ENCODE results near the gene ALG2.
"Not testable (repeated sequence)": the region's sequence is repeated elsewhere in the genome, so short reads cannot be mapped to it uniquely, and the experiment has no call there.

The ALG2 gene

GRCh38 chr9:99237356-99237755, 15.6 kb upstream of the ALG2 start:
- DNase-seq, result no peak

DNA sequence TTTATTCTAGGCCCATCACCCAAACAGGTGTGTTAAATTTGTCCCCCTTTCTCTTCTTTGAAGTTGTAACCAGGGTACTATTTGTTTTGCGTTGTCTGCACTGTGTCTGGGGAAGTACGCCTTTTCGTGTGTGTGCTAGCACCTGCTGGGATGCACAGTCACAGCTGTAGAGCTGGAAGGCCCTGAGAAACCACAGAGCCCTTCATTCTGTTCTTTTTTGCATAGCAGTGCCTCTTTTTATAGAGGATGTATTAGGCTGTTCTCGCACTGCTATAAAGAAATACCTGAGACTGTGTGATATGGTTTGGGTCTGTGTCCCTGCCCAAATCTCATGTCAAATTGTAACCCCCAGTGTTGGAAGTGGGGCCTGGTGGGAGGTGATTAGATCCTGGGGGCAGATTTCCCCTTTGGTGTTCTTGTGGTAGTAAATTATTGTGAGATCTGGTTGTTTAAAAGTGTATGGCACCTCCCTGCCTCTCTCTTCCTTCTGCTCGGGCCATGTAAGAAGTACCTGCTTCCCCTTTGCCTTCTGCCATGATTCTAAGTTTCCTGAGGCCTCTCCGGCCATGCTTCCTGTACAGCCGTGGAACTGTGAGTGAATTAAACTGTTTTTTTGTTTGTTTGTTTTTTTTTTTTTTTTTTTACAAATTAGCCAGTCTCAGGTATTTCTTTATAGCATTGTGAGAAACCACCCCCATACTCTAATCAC, 14.3 kb upstream of the ALG2 start:
- peak; percentile 86 for DNase-seq

DNA sequence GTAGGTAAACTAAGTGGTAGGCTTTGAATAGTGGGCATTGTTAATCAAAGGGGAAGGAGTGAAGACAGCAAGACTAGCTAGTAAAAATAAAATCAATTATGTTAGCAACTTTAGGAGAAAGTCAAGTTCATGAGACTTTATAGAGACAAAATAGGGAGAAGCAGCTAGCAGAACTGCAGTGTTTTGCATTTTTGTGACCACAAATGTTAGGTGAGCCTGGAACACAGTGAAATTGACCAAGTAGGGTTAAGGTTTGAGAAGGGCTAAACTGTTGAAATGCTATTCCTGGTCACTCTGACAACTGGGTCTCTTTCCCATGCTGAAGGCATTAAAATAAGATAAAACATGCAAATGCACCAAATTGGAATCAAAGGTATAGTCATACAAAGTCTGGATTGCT, 13.3 kb upstream of the ALG2 start:
- DNase-seq, result peak; percentile 56

GRCh38 chr9:99234618-99235017, 12.9 kb upstream of the ALG2 start:
- no peak for DNase-seq

- peak; percentile 37 for DNase-seq
Measured at GRCh38 chr9:99231711-99232110, 10.0 kb upstream of the ALG2 start.

GRCh38 chr9:99230206-99230605, 8.5 kb upstream of the ALG2 start:
- DNase-seq, result no peak

DNA sequence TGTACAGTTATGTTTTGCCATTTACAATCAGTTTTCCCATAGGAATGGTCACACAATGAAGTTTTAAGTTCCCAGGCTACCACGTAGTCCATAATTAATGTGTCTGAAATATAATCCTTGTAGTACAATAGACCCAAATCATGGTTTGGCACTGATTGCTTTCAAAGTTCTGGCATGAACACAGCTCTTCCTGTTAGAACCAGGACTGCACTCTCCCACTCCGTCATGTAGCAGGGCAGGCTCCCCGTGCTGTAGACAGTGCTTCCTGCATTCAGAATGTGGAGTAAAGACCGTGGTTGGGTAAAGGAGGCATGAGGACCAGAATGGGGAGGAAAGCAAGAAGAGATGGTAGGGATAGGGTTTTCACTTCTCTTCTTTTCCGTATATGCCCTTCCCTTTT, 4.3 kb upstream of the ALG2 start:
- no peak for DNase-seq

- DNase-seq, result no peak
Measured at GRCh38 chr9:99224445-99224844, 2.7 kb upstream of the ALG2 start.

DNA sequence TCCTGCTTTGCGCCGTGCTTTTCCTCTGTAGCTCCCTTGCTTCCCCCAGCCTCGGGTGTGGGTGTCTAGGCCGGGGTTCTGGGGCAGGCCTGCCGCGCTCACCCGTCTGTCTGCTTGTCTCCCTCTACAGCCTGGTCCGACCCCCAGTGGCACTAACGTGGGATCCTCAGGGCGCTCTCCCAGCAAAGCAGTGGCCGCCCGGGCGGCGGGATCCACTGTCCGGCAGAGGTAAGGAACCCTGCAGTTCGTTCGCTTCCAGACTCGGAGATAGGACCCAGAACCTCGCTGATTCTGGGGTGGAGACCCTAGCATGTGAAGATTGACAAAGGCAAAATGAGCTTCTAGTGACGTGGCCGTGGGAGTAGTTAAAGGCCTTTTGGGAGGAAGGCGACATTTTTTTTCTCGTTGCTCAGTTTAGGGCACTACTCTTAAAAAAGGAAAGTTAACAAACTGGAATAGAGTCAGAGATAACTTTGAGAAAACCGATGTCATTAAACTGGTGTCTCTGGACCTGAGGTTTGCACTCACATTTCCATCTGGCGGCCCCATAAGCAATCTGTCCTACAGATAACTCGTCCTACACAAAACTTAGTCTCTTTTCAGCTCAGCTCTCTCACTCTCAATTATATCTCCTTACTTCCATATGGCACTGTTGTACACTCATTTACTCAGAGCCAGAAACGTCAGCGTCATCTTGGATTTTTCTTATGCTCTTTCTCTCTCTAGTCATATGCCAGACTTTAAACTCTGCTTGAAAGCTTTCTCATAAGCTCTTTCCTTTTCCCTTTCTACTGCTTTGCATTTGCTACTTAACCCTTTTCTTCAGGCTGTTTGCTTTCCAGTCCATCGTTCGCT, 901 bp upstream of the ALG2 start:
- peak; percentile 12 for DNase-seq

GRCh38 chr9:99221266-99221620, 499 bp downstream of the ALG2 start:
- no peak for DNase-seq

GRCh38 chr9:99220011-99220410, 1.7 kb downstream of the ALG2 start:
- DNase-seq, result no peak

GRCh38 chr9:99216073-99216472, 5.7 kb downstream of the ALG2 start:
- no peak for DNase-seq

DNA sequence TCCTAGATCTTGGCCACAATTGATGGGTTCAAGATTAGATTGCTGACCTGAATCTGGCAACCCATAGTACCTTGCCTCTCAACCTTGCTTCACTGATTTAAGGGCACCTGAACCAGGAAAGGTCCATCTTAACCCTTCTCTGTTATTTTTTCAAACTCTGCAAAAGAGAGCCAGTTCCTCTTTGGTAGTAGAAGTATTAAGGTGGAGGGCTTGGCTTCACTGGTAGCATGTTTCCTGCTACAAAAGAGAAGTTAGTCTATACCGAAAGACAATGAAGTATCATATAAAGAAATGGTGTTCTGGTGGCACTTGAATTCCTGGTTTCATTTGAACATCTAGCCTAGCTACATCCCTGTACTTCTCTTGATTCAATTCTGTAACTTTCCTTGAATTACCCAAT, 8.5 kb downstream of the ALG2 start:
- DNase-seq, result no peak

DNA sequence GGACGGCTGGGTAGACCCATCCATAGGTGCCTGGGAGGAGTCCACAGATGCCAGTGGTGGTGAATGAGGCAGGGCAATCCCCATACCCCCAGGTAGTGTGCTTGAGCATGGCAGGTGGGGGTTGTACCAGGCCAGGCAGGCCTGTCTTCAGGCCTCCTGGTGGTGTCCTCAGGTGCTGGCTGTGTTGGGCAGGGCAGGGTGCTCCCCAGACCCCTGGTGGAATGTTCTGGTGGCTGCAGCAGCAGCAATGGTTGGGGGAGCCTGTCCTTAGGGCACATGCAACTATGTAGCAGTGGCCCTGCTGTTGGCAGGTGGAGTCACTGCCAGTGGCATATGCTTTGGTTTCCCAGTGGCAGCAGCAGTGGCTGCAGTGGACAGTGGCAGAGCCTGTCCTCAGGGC, 10.0 kb downstream of the ALG2 start:
- DNase-seq, result no peak

DNA sequence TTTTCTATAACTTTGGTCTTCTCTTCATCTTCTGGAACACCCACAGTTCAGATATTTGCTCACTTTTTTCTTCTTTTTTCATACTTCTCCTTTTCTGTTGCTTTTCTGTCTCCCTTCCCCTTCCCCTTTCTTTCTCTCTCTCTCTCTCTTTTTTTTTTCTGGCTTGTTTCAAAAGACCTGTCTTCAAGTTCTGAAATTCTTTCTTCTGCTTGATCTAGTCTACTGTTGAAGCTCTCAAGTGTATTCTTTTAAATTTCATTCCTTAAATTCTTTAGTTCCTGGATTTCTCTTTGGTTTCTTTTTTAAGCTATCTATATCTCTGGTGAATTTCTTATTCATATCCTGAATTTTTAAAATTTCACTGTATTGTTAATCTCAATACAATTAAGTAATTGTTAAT, 11.2 kb downstream of the ALG2 start:
- no peak for DNase-seq

DNA sequence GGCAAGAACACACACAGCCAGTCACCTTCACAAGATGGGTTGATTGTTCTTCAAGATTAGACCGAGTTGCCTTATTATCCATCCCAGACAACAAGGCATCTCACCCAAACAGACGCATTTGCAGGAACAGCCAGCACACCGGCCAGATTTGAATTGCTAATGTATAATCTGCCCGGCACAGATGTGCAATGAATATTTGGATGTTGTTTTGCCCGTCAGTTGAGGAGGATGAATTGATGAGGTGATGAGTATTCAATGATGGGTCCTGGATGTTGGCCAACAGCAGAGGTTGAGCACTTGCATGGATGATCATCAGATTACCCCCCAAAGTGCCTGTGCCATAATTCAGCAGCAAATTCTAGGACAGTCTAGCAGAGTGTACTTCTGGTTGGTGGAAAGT, 20.1 kb downstream of the ALG2 start:
- no peak for DNase-seq

DNA sequence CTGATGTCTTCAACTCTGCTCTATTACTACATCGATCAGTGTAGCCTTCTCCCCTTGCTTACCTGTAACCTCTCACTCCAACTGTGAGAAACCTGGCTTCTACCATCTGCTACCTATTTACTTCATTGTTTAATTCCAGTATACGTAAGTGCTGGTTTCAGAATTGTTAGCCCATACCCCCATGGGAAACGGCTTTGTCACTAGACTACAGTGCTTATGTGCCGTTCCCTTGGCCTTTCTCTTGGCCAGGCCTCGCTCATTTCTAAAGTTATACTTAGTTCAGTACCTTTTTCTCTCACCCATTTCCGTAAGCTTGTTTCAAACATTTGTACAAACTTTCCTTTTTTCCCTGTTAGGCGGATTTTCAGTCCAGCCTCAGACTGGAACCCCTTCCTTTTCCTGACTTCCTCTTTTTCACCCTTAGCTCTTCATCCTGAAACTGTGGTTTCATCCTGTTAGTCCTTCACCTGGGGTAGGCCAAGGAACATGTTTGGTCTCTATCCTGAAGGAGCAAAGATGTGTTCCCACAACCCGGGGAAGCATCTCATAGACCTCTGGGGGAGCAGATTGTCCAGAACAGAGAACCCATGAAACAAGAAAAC, 21.7 kb downstream of the ALG2 start:
- no peak for DNase-seq

- DNase-seq, result no peak
Measured at GRCh38 chr9:99197987-99198386, 23.8 kb downstream of the ALG2 start.

- DNase-seq, result no peak
Measured at GRCh38 chr9:99197124-99197630, 24.6 kb downstream of the ALG2 start.

GRCh38 chr9:99196484-99196883, 25.3 kb downstream of the ALG2 start:
- not testable (repeated sequence) for DNase-seq

GRCh38 chr9:99193466-99193821, 28.3 kb downstream of the ALG2 start:
- DNase-seq, result no peak

GRCh38 chr9:99192786-99193465, 28.8 kb downstream of the ALG2 start:
- peak; percentile 11 for DNase-seq

GRCh38 chr9:99190597-99191283, 31.0 kb downstream of the ALG2 start:
- no peak for DNase-seq
